Measurements from ENCODE around the gene RALB.

DNA sequence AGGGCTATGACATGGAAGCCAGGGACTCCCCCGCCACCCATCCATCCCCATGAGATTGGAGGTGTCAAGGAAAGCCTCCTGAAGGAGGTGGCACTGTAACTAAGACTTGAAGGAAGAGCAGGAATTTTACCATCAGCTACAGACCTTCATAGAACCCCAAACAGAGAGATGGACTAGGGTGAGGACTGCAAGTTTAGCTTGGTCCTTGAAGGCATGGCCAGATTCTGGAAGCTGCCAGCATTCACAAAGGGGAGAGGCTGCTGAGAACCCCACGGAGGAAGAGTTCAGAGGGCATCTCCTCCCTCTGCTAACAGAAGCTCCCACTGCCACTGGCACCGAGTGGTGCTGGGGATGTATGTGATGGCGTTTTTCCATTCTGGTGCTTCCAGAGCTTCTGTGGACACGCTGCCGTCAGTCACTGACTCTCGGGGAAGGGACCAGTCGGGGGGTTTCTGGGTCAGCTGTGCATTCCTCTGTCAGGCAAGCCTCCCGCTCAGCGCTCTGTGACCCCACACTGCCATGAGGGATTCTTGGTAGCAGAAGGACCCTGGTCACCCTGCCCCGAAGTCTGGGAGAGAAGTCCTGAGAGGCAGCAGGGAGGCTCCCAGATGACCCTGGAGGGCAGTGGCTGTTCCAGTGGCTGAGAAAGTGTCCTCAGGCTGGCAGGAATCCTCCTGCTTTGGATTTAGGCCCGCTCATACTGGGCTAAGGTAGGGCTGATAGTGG lies 47.5 kb upstream of the RALB start:
- TF ChIP-seq POLR2AphosphoS5 (IDR thresholded peaks at IDR 0.05) = no peak
- TF ChIP-seq, protein P1, sequence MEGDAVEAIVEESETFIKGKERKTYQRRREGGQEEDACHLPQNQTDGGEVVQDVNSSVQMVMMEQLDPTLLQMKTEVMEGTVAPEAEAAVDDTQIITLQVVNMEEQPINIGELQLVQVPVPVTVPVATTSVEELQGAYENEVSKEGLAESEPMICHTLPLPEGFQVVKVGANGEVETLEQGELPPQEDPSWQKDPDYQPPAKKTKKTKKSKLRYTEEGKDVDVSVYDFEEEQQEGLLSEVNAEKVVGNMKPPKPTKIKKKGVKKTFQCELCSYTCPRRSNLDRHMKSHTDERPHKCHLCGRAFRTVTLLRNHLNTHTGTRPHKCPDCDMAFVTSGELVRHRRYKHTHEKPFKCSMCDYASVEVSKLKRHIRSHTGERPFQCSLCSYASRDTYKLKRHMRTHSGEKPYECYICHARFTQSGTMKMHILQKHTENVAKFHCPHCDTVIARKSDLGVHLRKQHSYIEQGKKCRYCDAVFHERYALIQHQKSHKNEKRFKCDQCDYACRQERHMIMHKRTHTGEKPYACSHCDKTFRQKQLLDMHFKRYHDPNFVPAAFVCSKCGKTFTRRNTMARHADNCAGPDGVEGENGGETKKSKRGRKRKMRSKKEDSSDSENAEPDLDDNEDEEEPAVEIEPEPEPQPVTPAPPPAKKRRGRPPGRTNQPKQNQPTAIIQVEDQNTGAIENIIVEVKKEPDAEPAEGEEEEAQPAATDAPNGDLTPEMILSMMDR (IDR thresholded peaks at IDR 0.05) = no peak

All from prostate gland (tissue), 2 donors.